H1 (cell line): ENCODE measurements around the gene CCDC78. TPM values are rescaled to one million over a fixed set of nuclear protein-coding genes. Genes with fewer than 3 reads are reported as not detected.
A peak's percentile ranks its signal among the peaks of the same experiment; 100 is the strongest.

Source experiments
- CTCF ChIA-PET: fragments of 300-600 bp; sonication (Branson Sonifier 250); formaldehyde crosslinking; loops from one replicate; lab custom pipeline; 2021; ENCODE audit not compliant: partially characterized antibody; lab: Charles Lee
- POLR2A ChIA-PET: fragments of 300-600 bp; sonication (Branson Sonifier 250); formaldehyde crosslinking; loops from one replicate; lab custom pipeline; 2021; ENCODE audit warnings: inconsistent platforms; ENCODE audit not compliant: partially characterized antibody; lab: Charles Lee
- DNase-seq, 2 experiments: peaks; one replicate each; pipeline versions ENCODE4 v3.0.0 to v3.0.0-alpha.2; 2010 to 2022; ENCODE audit warnings: low spot score in 2 of 2, low read depth in 1 of 2, mixed read lengths in 1 of 2
- FAIRE-seq: peaks from 2 replicates; lab custom pipeline; 2011; peaks lifted over from hg19 to GRCh38; lab: Jason Lieb, UNC
- H2AFZ ChIP-seq: 2 replicates; pipeline ENCODE4 v1.8.1; 2012; ENCODE audit warnings: low read length, inconsistent platforms
- H2AK5ac ChIP-seq: 2 replicates; pipeline ENCODE4 v1.6.1; 2013; ENCODE audit warnings: low read depth, low read length
- H2BK120ac ChIP-seq: replicated peaks from 2 replicates; pipeline ENCODE3; 2013; ENCODE audit warnings: low read depth, low read length, inconsistent platforms
- H2BK12ac ChIP-seq: 2 replicates; pipeline ENCODE4 v1.6.1; 2013; ENCODE audit warnings: low read depth, low read length
- H2BK15ac ChIP-seq: 2 replicates; pipeline ENCODE4 v1.6.1; 2013; ENCODE audit warnings: low read length
- H2BK20ac ChIP-seq: 2 replicates; pipeline ENCODE4 v1.6.1; 2013; ENCODE audit warnings: low read length
- H2BK5ac ChIP-seq: 2 replicates; pipeline ENCODE4 v1.6.1; 2013; ENCODE audit warnings: low read depth, low read length
- H3K14ac ChIP-seq: 2 replicates; pipeline ENCODE4 v1.6.1; 2013; ENCODE audit warnings: inconsistent platforms; ENCODE audit not compliant: insufficient read length
- H3K18ac ChIP-seq: 2 replicates; pipeline ENCODE4 v1.6.1; 2013; ENCODE audit warnings: low read length; ENCODE audit errors: extremely low read depth
- H3K23ac ChIP-seq: 2 replicates; pipeline ENCODE4 v1.6.1; 2013; ENCODE audit warnings: inconsistent platforms; ENCODE audit not compliant: insufficient read length
- H3K23me2 ChIP-seq: 2 replicates; pipeline ENCODE4 v1.6.1; 2013; ENCODE audit warnings: low read depth, low read length
- H3K27ac ChIP-seq: 2 replicates; pipeline ENCODE4 v1.6.1; 2011; ENCODE audit warnings: low read depth, low read length, inconsistent platforms
- H3K27me3 ChIP-seq, 4 experiments: replicated peaks in 1 of 4; 1 replicate in 1 of 4; 2 replicates in 3 of 4; pipeline versions ENCODE4 v1.6.1 to v1.8.1; 2011 to 2013; ENCODE audit warnings: low read length in 3 of 4, mild to moderate bottlenecking in 3 of 4, inconsistent platforms in 2 of 4, mixed read lengths in 2 of 4, moderate library complexity in 1 of 4; ENCODE audit not compliant: control insufficient read depth in 3 of 4, insufficient read depth in 3 of 4; ENCODE audit errors: extremely low read depth in 1 of 4
- H3K36me3 ChIP-seq, 4 experiments: 2 replicates each; pipeline versions ENCODE4 v1.6.1 to v1.8.1; 2011 to 2013; ENCODE audit warnings: mild to moderate bottlenecking in 4 of 4, low read length in 3 of 4, moderate library complexity in 2 of 4, control low read depth in 1 of 4, inconsistent platforms in 1 of 4; ENCODE audit not compliant: insufficient read depth in 4 of 4, control insufficient read depth in 2 of 4
- H3K4ac ChIP-seq: replicated peaks from 2 replicates; pipeline ENCODE3; 2013; ENCODE audit warnings: low read length, low read depth, mixed read lengths, inconsistent platforms; ENCODE audit not compliant: insufficient read length
- H3K4me1 ChIP-seq, 4 experiments: replicated peaks in 1 of 4; 1 replicate in 1 of 4; 2 replicates in 3 of 4; pipeline versions ENCODE4 v1.6.1 to v1.8.1; 2011 to 2013; ENCODE audit warnings: low read length in 3 of 4, inconsistent platforms in 2 of 4, mixed read lengths in 1 of 4; ENCODE audit not compliant: insufficient read depth in 4 of 4, control insufficient read depth in 3 of 4
- H3K4me2 ChIP-seq, 2 experiments: 2 replicates each; pipeline versions ENCODE4 v1.6.1 to v1.8.1; 2011 to 2013; ENCODE audit warnings: low read depth in 2 of 2, low read length in 2 of 2, control low read depth in 1 of 2, inconsistent platforms in 1 of 2, mild to moderate bottlenecking in 1 of 2; ENCODE audit not compliant: insufficient read depth in 1 of 2
- H3K4me3 ChIP-seq, 4 experiments: fragments of 200-600, 300-600 bp in 1 of 4; sonication (generic), shearing (Covaris generic), sonication (Bioruptor Twin) in 1 of 4; 2 replicates each; pipeline versions ENCODE4 v1.5.1 to v1.8.1; 2011 to 2016; ENCODE audit warnings: low read length in 4 of 4, low read depth in 3 of 4, control low read depth in 2 of 4, inconsistent platforms in 2 of 4, mild to moderate bottlenecking in 2 of 4, mixed read lengths in 1 of 4, moderate library complexity in 1 of 4; ENCODE audit not compliant: insufficient read depth in 2 of 4; ENCODE audit errors: extremely low read depth in 1 of 4
- H3K56ac ChIP-seq: replicated peaks from 2 replicates; pipeline ENCODE3; 2013; ENCODE audit warnings: low read depth, mild to moderate bottlenecking, mixed read lengths, low read length, inconsistent platforms; ENCODE audit not compliant: insufficient read length
- H3K79me1 ChIP-seq: 2 replicates; pipeline ENCODE4 v1.6.1; 2013; ENCODE audit warnings: low read depth, low read length, control low read depth
- H3K79me2 ChIP-seq, 2 experiments: 2 replicates each; pipeline versions ENCODE4 v1.6.1 to v1.8.1; 2012 to 2013; ENCODE audit warnings: low read length in 2 of 2, mild to moderate bottlenecking in 2 of 2, inconsistent platforms in 1 of 2; ENCODE audit not compliant: insufficient read depth in 2 of 2, control insufficient read depth in 1 of 2
- H3K9ac ChIP-seq, 4 experiments: replicated peaks in 1 of 4; 1 replicate in 1 of 4; 2 replicates in 3 of 4; pipeline versions ENCODE4 v1.6.1 to v1.8.1; 2011 to 2013; ENCODE audit warnings: low read depth in 3 of 4, low read length in 3 of 4, control low read depth in 2 of 4, mild to moderate bottlenecking in 2 of 4, moderate library complexity in 2 of 4, inconsistent platforms in 1 of 4; ENCODE audit errors: extremely low read depth in 1 of 4
- H3K9me3 ChIP-seq, 2 experiments: 2 replicates each; pipeline versions ENCODE4 v1.6.1 to v1.8.1; 2012 to 2013; ENCODE audit warnings: mild to moderate bottlenecking in 2 of 2, moderate library complexity in 2 of 2, control low read depth in 1 of 2, inconsistent platforms in 1 of 2, low read depth in 1 of 2, low read length in 1 of 2, mixed read lengths in 1 of 2; ENCODE audit not compliant: insufficient read depth in 2 of 2
- H4K20me1 ChIP-seq, 2 experiments: replicated peaks in 1 of 2; 2 replicates each; pipeline versions ENCODE3 to v1.8.1; 2011 to 2013; ENCODE audit warnings: inconsistent platforms in 2 of 2, low read length in 2 of 2, mild to moderate bottlenecking in 1 of 2; ENCODE audit not compliant: insufficient read depth in 2 of 2, control insufficient read depth in 1 of 2
- H4K5ac ChIP-seq: 2 replicates; pipeline ENCODE4 v1.6.1; 2013; ENCODE audit warnings: low read length, low read depth, mixed read lengths, inconsistent platforms; ENCODE audit not compliant: insufficient read length
- H4K8ac ChIP-seq: 2 replicates; pipeline ENCODE4 v1.8.0; 2013; ENCODE audit warnings: mild to moderate bottlenecking, moderate library complexity, low read length, inconsistent platforms; ENCODE audit not compliant: insufficient read depth; ENCODE audit errors: extremely low read depth
- H4K91ac ChIP-seq: replicated peaks from 2 replicates; pipeline ENCODE3; 2013; ENCODE audit warnings: low read length, mixed read lengths, inconsistent platforms; ENCODE audit not compliant: insufficient read length
- HDAC6 ChIP-seq: IDR thresholded peaks from one replicate; pipeline ENCODE4 v1.7.1; 2012; ENCODE audit warnings: low read depth, mild to moderate bottlenecking, inconsistent platforms, low read length, moderate library complexity
- JUND ChIP-seq: IDR thresholded peaks from 2 replicates; pipeline ENCODE4 v1.6.1; 2011; ENCODE audit warnings: mild to moderate bottlenecking, improper control_type of control experiment, low read length
- SIX5 ChIP-seq: IDR thresholded peaks from 2 replicates; pipeline ENCODE4 v1.6.1; 2011; ENCODE audit warnings: mild to moderate bottlenecking, low read depth, low read length
- TBP ChIP-seq: IDR thresholded peaks from 2 replicates; pipeline ENCODE4 v1.6.1; 2011; ENCODE audit warnings: low read depth, low read length, improper control_type of control experiment
- WGBS, 2 experiments: shearing (Covaris generic) in 1 of 2; methylation state at CpG; one replicate each; pipeline versions ENCODE4 v1.1.6 to v1.1.7; 2013 to 2015; ENCODE audit warnings: low lambda C conversion rate in 2 of 2, mixed read lengths in 2 of 2, inconsistent platforms in 1 of 2, low coverage in 1 of 2, missing lambda C conversion rate in 1 of 2; ENCODE audit not compliant: insufficient replicate concordance in 2 of 2, insufficient coverage in 1 of 2, insufficient read length in 1 of 2; ENCODE audit errors: extremely low coverage in 1 of 2, missing lambda C conversion rate in 1 of 2; 5-methylcytosine and 5-hydroxymethylcytosine counted together
- polyA plus RNA-seq, 7 experiments: library from polyadenylated mRNA; depleted of rRNA in 3 of 7; stranded (reverse) in 5 of 7; unstranded in 2 of 7; fragments of >200 nt in 5 of 7; fragments of 200-250 nt in 2 of 7; gene quantifications; 1 replicate in 5 of 7; 2 replicates in 1 of 7; 4 replicates in 1 of 7; pipeline versions ENCODE4 v1.2.1 to v1.2.3, GENCODE V29; 2011 to 2013; ENCODE audit warnings: missing spikeins in 2 of 7, mixed read lengths in 2 of 7
- total RNA-seq: library from RNA; stranded (reverse); fragmentation: NEBNext Ultra II Directional; extraction: Animal tissue kit (Norgen Biotek cat#: 25700); gene quantifications from 2 replicates; pipeline ENCODE4 v1.2.1, GENCODE V29; 2021
- TF ChIP-seq, protein P1 (sequence below): IDR thresholded peaks from 2 replicates; pipeline ENCODE4 v1.6.1; 2011; ENCODE audit warnings: low read depth, mild to moderate bottlenecking, low read length; ENCODE audit not compliant: insufficient read depth

CCDC78 gene
- total and polyA plus RNA-seq, 2 of the 8 experiments (the other 6 are each of a cell fraction or from before 2014, with no cell fraction given): 7.1 to 8.5 TPM

DNA sequence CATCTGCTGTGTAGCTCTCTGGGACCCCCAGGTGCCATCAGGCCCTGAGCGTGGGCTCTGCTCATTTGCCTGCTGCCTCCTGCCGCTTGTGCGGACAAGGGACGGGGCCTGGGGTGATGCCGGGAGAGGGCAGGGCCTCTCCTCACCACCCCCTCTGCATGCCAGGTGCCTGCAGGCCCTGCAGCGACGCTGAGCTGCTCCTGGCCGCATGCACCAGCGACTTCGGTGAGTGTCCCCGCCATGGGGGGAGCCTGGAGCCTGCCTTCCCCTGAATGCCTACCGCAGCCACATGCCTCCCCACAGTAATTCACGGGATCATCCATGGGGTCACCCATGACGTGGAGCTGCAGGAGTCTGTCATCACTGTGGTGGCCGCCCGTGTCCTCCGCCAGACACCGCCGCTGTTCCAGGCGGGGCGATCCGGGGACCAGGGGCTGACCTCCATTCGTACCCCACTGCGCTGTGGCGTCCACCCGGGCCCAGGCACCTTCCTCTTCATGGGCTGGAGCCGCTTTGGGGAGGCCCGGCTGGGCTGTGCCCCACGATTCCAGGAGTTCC, 9.4 kb downstream of the CCDC78 start:
- no peak overlapping the region for H3K9ac ChIP-seq
- no peak for DNase-seq
- no peak overlapping the region for H3K56ac ChIP-seq
- peaks cover 0 to 41% (median 24%) of the 10 kb centered on the region in 4 experiments; a peak in 6 of 7 replicates for H3K27me3 ChIP-seq
- no peak overlapping the region for H3K14ac ChIP-seq
- no peak overlapping the region for H2AFZ ChIP-seq
- no peak overlapping the region for H3K18ac ChIP-seq
- no peaks in the 10 kb centered on the region for H3K79me1 ChIP-seq
- H2BK20ac ChIP-seq: no peak overlapping the region
- no peak overlapping the region for H2BK5ac ChIP-seq
- no peak overlapping the region for H2AK5ac ChIP-seq
- H3K23ac ChIP-seq: no peak overlapping the region
- POLR2A ChIA-PET: interaction anchor here (0.5 to 23.0 kb wide), 17 partner anchors 0 to 347 kb away, joined by 3 to 353 read pairs (median 5); partner anchors contain the start of genes ANTKMT, CCDC78, CHTF18 and CIAO3
- TF ChIP-seq, protein P1, sequence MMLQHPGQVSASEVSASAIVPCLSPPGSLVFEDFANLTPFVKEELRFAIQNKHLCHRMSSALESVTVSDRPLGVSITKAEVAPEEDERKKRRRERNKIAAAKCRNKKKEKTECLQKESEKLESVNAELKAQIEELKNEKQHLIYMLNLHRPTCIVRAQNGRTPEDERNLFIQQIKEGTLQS: no peak
- TF ChIP-seq JUND (no peak), HDAC6 (no peak), TBP (no peak), SIX5 (no peak)
- TF ChIP-seq, all 59 proteins: peak for 0
- H4K20me1 ChIP-seq: peaks cover 4 to 13% of the 10 kb centered on the region in 2 experiments
- H3K27ac ChIP-seq: no peak overlapping the region
- WGBS, 2 experiments: 92% methylated on average over 28 of the region's 29 CpGs; no CpG with 5 or more reads in 1 of the 2 experiments
- peak overlapping the region; percentile 53 to 83; a peak in 2 of 4 replicates for H3K4me2 ChIP-seq
- H3K4me3 ChIP-seq: peak overlapping the region in 1 of 4 experiments; percentile 15; a peak in 1 of 8 replicates
- H3K9me3 ChIP-seq: no peaks in the 10 kb centered on the region; a peak in 1 of 4 replicates
- H2BK15ac ChIP-seq: no peak overlapping the region
- H4K8ac ChIP-seq: no peak overlapping the region
- FAIRE-seq: no peak
- peaks cover 0 to 2% (median 0%) of the 10 kb centered on the region in 4 experiments; a peak in 1 of 8 replicates for H3K36me3 ChIP-seq
- H3K4me1 ChIP-seq: peaks cover 0 to 29% (median 19%) of the 10 kb centered on the region in 4 experiments; a peak in 5 of 7 replicates
- H3K79me2 ChIP-seq: no peaks in the 10 kb centered on the region
- peaks cover 19% of the 10 kb centered on the region; the same call in 1 of the 2 replicates for H3K23me2 ChIP-seq
- no peak overlapping the region for H4K5ac ChIP-seq
- no peak overlapping the region for H2BK120ac ChIP-seq
- CTCF ChIA-PET: interaction anchor here (0.6 to 33.4 kb wide), 17 partner anchors 9 to 1435 kb away, joined by 3 to 977 read pairs (median 4); partner anchors contain the start of genes ANTKMT, CCDC78, CHTF18 and CIAO3
- no peak overlapping the region for H2BK12ac ChIP-seq
- H4K91ac ChIP-seq: no peak overlapping the region
- no peak overlapping the region for H3K4ac ChIP-seq
